RCC 7860 (cell line): Measurements from ENCODE around the gene ARHGAP4.

Source experiments
- DNase-seq: peaks from one replicate; pipeline ENCODE4 v3.0.0-alpha.2; 2015; ENCODE audit warnings: low spot score
- FAIRE-seq: peaks from 2 replicates; lab custom pipeline; 2012; peaks lifted over from hg19 to GRCh38; lab: Jason Lieb, UNC

The ARHGAP4 gene

DNA sequence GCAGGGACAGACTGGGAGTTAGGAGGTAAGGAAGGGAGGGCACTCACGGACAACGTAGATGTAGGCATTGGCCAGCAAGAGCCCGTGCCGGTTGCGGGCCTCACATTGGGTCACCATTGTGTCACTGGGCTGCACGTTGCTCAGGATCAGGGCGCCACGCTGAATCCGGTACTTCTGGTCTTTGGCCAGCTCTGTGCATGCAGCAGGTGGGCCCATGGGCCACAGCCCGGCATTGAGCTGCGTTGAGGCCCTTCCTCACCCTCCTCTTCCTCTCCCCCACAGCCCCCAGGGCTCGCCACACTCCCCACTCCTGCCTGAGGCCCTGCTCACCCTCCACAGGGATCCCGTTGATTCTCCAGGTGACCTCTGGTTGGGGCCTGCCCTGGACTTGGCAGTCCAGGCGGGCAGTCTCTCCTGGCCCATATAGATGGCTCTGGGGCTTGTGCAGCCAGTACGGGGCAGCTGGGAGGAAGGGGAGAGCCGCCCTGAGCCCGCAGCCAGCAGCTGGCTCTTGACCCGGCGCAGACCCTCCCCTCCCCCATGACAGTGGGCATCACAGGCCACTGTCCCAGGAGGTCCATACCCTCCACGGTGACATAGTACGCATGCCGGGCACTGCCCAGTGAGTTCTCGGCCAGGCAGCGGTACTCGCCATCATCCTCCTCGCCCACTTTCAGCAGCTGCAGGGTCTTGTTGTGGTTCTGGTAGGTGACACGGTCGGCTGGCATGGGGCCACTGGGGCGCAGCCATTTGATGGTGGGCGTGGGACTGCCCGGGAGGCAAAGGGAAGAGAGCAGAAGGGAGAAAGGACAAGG lies 56.4 kb downstream of the ARHGAP4 start:
- FAIRE-seq (no peak), DNase-seq (no peak)

DNA sequence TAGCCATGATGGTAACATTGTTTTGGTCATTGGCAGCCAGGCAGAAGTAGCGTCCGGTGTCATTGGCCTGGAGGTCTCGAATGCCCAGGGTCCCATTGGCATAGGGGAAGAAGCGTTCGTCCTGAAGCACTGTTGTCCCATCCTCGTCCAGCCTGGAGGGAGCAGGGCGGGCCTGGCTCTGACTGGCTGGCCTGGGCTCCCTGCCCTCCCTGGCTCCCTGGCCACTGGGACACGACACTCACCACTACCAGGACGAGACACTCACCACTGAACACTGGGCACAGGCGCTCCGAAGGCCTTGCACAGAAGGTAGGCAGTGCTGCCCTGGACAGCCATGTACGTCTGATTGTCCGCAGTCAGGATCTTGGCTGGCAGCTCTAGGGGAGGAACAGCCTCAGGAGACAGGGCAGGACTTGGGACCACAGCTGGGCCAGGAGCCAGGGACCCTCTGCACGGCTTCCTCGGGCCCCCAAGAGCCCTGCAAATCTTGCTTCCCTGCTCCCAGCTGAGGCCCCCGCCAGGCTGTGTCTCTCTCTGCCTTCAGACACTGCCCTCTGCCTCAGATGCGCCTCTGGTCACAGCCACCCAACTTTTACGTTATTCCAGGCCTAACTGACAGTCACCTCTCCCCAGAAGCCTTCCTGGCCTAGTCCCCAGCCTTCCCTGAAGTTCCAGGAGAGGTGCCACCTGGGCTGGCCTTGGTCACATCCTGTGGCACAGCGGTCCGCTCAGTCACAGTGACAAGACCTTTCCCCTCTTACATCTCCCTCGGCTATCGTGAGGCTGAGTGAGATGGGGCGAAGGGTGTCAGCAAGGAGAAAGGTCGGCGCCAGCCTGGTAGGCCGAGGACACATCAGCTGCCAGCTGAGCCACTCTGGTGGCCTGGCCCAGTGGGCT lies 57.2 kb downstream of the ARHGAP4 start:
- FAIRE-seq: no peak
- no peak for DNase-seq

DNA sequence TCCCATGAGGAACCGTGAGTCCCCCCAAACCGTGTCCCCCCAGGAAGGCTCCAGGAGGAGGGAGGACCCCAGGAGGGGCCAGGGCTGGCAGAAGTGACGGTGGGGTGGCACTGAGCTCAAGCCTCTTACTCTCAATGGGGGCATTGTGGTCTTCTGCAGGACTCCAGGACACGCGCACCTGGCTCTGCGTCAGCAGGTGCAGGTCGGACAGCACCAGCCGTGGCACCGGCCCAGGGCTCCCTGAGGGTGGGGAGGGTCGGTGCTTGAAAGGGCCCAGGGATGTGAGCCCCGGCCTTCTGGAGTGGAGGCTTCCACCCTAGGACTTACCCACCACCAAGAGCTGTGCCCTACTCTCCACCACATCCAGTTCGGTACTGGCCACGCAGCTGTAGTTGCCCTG lies 58.4 kb downstream of the ARHGAP4 start:
- FAIRE-seq (no peak), DNase-seq (no peak)

DNA sequence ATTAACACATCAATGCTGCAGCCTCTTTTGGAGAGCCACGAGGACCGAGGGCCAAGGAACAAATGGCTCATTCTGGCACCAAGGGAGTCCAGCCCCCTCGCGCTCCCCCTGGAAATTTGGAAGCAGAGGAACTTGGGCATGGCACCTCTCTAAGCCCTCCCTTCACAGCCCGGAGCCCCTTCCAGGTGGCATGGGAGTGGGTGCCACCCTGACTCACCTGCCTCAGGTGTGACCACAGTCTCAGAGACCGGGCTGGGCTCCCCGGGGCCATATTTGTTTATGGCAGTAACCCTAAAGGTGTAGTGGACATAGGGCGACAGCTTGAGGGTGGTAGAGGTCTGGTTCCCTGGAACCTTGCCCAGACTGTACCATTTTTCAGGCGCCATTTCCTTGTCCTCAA lies 58.9 kb downstream of the ARHGAP4 start:
- no peak for FAIRE-seq

DNA sequence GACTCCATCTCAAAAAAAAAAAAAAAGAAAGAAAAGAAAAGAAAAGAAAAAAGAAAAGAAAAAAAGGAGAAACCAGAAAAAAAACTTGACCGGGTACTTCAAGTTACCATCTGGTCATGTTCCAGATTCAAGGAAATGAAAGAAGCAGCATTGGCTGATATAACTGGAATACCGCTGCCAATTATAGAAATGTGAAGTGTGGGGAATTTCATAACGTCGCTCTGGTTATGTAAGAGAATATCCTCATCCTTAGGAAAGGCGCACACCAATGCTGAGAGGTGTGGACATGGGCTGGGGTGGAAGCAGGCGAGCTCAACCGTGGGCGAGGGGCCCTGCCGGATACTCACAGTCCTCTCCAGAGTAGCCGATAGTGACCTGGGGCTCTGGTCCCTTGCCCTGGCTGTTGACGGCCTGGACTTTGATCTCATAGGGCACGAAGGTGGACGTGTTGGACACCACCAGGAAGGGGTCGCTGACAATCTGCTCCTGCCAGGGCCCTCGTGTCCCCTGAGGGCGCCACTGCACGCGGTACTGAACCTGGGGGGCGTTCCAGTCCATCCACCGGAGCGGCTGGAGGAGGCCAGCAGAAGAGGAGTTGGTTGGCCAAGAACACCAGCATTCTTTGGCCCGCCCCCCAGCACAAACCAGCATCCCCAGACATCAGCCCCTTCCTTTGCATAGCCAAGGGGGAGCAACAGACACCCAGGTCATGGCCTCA lies 59.6 kb downstream of the ARHGAP4 start:
- DNase-seq: no peak
- FAIRE-seq: no peak

More for the DNA sequence above, 58.9 kb downstream of the ARHGAP4 start:
- DNase-seq: no peak

DNA sequence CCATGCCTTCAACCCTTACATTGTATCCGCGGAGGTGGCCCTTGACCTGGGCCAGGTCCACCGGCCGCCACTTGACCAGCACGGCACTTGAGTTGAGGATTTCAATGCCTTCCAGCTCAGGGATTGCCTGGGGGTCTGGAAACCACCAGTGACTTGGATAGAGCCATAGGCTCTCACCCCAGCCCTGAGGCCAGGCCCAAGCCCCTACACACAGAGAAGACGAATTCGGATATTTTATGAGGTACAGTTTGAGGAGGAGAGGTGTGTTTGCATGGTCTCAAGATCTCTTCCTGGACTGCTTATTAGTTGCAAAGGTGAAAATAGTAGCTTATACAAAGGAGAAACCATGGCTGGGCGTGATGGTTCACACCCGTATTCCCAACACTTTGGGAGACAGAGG lies 60.4 kb downstream of the ARHGAP4 start:
- FAIRE-seq: no peak
- DNase-seq: no peak

DNA sequence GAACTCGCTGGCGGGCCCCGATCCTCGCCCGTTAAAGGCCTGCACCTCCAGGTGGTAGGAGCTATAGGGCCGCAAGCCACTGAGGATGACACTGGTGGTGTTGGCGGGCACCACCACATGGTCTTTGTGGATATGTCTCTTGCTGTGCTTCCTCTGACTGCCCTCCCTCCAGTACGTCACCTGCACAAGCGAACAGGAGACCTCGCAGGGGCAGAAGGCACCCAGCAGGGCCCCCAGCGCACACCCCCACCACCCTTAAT lies 60.8 kb downstream of the ARHGAP4 start:
- DNase-seq: no peak
- FAIRE-seq: no peak

DNA sequence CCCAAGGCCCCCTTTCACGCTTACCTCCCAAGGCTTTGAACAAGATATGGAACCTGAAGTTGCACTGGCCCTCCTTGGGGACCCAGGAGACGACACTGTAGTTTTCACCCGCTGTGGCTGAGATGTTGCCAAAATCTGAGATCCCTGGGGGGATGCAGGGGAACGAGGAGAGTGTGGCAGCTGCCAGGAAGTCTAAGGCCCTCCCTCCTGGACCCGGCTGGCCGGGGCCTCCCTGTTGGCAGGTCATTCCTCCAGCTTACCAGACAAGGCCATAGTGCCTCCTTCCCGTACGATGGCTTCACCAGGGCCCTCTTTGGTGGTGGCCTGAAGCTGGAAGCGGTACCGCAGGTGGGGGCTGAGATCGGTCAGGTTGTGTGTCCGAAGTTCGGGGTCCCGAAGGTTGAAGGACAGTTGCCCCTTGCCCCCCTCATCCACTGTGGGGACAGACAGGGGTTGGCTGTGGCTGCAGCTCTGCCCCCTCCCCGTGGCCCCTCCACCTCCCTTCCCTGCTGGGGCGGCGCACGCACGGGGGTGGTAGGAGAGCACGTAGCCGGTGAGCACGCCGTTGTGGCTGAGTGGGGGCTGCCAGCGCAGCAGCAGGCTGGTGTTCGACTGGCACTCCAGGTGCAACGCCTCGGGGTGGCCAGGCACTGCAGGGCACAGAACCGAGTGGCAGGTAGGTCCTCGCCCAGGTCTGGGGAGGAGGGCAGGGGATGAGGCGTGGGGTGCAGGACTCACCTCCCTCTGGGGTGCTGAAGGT lies 61.3 kb downstream of the ARHGAP4 start:
- DNase-seq (no peak), FAIRE-seq (no peak)

DNA sequence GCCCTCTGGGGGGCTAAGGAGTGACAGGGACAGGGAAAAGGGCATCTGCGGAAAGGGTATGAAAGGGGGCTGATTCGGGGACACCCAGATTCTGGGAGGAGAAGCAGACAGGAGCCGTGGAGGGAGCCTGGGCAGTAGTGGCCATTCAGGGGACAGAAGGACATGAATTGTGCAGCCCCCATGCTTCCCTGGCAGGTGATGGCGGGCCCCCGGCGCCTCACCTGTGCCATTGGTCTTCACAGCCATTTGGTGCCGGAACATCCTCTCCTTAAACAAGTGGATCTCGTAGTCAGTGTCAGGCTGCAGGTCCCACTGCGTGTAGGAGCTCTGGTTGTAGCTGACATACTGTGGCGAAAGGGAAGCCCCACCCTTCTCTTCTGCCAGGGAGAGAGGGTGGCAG lies 62.0 kb downstream of the ARHGAP4 start:
- DNase-seq (no peak), FAIRE-seq (no peak)

DNA sequence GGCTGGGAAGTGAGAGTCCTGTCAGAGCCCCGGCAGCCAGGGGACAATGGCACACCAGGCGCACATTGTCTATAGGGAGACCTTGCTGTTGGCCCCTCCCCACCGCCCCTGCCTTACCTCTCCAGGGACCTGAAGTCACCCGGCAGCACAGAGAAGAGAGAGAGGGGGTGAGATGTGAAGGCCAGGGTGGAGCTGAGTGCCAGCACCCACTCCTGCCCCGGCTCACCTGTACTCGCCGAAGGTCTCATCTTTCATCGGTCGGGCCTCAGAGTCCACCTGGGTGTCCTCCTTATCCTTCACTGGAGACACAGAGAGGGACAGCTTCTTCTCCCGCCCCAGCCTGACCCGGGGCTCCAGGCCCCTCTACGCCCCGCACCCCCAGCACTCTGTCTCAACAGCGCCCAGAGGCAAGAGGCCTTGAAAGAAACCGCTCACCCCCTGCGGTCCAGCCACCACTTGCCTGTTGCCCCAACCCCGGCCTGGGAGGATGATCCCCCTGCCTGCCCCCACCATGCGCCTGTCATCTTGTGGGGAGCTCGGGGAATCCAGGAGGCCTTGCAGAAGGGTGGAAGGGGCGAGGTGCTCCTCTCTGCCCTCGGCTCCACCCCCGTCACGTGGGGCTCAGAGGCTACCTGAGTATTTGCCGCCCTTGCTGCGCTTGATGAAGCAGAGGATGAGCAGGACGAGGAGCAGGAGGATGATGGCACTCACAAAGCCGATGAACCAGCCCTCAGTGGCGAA lies 62.6 kb downstream of the ARHGAP4 start:
- FAIRE-seq (no peak), DNase-seq (no peak)

DNA sequence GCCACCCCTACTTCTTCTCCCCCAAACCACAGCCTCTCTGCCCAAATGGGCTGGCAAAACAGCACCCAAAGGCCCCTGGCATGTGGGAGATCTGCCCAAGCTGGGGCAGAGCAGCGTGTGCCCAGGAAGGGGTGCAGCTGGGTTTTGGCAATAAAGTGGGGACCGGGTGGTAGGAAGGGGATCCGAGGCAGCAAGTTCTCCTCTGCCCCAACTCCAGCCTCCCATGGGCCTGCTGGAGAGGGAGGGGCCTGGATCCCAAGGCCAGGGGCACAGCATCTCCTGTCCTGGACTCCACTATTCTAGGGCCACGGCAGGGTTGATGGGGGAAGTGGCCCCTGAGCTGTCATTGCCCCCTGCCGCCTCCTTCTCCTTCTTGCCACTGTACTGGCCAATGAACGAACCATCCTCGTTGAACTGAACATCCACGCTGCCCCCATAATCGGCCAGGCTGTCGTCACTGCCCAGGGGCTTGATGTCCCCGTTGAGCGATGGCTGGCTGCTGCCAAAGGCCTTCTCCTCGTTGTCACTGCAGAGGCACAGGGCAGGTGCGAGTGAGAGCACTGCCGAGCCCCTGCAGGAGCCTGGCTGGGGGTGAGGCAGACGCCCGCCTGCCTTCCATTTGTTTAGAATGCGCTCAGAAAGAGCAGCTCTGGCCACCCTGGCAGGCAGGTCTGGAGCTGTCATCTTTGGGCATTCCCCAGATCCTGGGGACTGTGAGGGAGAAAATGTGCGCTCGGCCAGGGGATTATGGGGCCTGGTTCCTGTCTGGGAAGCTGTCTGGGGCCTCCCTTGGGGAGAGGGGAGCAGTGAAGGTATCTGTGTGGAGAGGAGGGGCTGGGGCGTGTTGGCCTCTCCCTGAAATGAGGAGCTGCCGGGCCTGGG lies 63.5 kb downstream of the ARHGAP4 start:
- FAIRE-seq (no peak), DNase-seq (no peak)

DNA sequence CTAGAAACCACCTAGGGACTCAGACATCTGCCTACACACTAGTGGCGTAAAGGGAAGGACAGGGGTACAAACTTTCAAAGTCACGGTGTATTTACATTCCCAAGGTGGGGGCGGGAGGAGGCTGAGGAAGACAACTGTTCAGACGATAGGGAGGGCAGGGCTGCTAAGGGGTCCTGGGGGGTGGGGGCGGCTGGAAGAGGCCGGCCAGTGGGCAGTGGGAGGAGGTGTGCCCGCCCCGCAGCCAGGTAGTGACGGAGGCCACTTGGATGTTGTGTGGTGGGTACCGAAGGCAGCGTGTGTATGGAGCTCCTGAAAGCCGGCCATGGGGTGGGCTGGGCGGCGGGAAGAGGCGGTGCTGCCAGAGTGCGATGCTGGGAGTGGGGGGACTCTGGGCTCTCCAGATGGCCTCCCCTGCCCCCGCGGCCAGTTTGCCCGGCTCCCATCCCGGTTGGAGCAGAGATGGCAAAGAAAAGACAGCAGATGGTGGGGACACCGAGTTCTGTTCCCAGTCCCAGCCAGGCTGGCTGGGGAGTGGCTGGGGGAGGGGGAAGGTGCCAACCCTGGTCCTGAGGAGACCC lies 64.2 kb downstream of the ARHGAP4 start:
- no peak for DNase-seq

DNA sequence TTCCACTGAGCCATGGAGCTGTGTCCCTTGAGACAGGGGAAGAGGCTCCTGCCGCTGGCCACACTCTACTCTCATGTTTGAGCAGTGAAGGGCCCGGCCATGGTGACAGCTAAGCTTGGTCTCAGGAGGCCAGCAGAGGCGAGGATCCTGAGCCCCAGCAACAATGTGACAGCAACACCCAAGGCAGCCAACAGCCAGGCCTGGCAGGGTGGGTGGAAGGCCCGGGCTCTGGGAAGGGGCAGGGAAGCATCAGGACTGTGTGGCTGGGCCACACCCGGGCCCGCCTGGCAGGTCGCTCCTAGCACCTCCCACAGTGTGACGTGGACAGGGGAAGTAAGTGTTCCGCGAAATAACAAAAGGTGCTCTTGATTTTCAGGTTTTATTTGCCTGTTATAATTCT lies 64.9 kb downstream of the ARHGAP4 start:
- no peak for FAIRE-seq
- no peak for DNase-seq

More for the DNA sequence above, 64.2 kb downstream of the ARHGAP4 start:
- FAIRE-seq: no peak
